H1 (cell line): ENCODE data around the gene BSND. TPM values are rescaled to one million over a fixed set of nuclear protein-coding genes. Genes with fewer than 3 reads are reported as not detected.

Source experiments
- CTCF ChIA-PET: fragments of 300-600 bp; sonication (Branson Sonifier 250); formaldehyde crosslinking; loops from one replicate; lab custom pipeline; 2021; ENCODE audit not compliant: partially characterized antibody; lab: Charles Lee
- POLR2A ChIA-PET: fragments of 300-600 bp; sonication (Branson Sonifier 250); formaldehyde crosslinking; loops from one replicate; lab custom pipeline; 2021; ENCODE audit warnings: inconsistent platforms; ENCODE audit not compliant: partially characterized antibody; lab: Charles Lee
- DNase-seq, 2 experiments: peaks; one replicate each; pipeline versions ENCODE4 v3.0.0 to v3.0.0-alpha.2; 2010 to 2022; ENCODE audit warnings: low spot score in 2 of 2, low read depth in 1 of 2, mixed read lengths in 1 of 2
- FAIRE-seq: peaks from 2 replicates; lab custom pipeline; 2011; peaks lifted over from hg19 to GRCh38; lab: Jason Lieb, UNC
- H2AFZ ChIP-seq: 2 replicates; pipeline ENCODE4 v1.8.1; 2012; ENCODE audit warnings: low read length, inconsistent platforms
- H2AK5ac ChIP-seq: 2 replicates; pipeline ENCODE4 v1.6.1; 2013; ENCODE audit warnings: low read depth, low read length
- H2BK120ac ChIP-seq: replicated peaks from 2 replicates; pipeline ENCODE3; 2013; ENCODE audit warnings: low read depth, low read length, inconsistent platforms
- H2BK12ac ChIP-seq: 2 replicates; pipeline ENCODE4 v1.6.1; 2013; ENCODE audit warnings: low read depth, low read length
- H2BK15ac ChIP-seq: 2 replicates; pipeline ENCODE4 v1.6.1; 2013; ENCODE audit warnings: low read length
- H2BK20ac ChIP-seq: 2 replicates; pipeline ENCODE4 v1.6.1; 2013; ENCODE audit warnings: low read length
- H2BK5ac ChIP-seq: 2 replicates; pipeline ENCODE4 v1.6.1; 2013; ENCODE audit warnings: low read depth, low read length
- H3K14ac ChIP-seq: 2 replicates; pipeline ENCODE4 v1.6.1; 2013; ENCODE audit warnings: inconsistent platforms; ENCODE audit not compliant: insufficient read length
- H3K18ac ChIP-seq: 2 replicates; pipeline ENCODE4 v1.6.1; 2013; ENCODE audit warnings: low read length; ENCODE audit errors: extremely low read depth
- H3K23ac ChIP-seq: 2 replicates; pipeline ENCODE4 v1.6.1; 2013; ENCODE audit warnings: inconsistent platforms; ENCODE audit not compliant: insufficient read length
- H3K23me2 ChIP-seq: 2 replicates; pipeline ENCODE4 v1.6.1; 2013; ENCODE audit warnings: low read depth, low read length
- H3K27ac ChIP-seq: 2 replicates; pipeline ENCODE4 v1.6.1; 2011; ENCODE audit warnings: low read depth, low read length, inconsistent platforms
- H3K27me3 ChIP-seq, 4 experiments: replicated peaks in 1 of 4; 1 replicate in 1 of 4; 2 replicates in 3 of 4; pipeline versions ENCODE4 v1.6.1 to v1.8.1; 2011 to 2013; ENCODE audit warnings: low read length in 3 of 4, mild to moderate bottlenecking in 3 of 4, inconsistent platforms in 2 of 4, mixed read lengths in 2 of 4, moderate library complexity in 1 of 4; ENCODE audit not compliant: control insufficient read depth in 3 of 4, insufficient read depth in 3 of 4; ENCODE audit errors: extremely low read depth in 1 of 4
- H3K36me3 ChIP-seq, 4 experiments: 2 replicates each; pipeline versions ENCODE4 v1.6.1 to v1.8.1; 2011 to 2013; ENCODE audit warnings: mild to moderate bottlenecking in 4 of 4, low read length in 3 of 4, moderate library complexity in 2 of 4, control low read depth in 1 of 4, inconsistent platforms in 1 of 4; ENCODE audit not compliant: insufficient read depth in 4 of 4, control insufficient read depth in 2 of 4
- H3K4ac ChIP-seq: replicated peaks from 2 replicates; pipeline ENCODE3; 2013; ENCODE audit warnings: low read length, low read depth, mixed read lengths, inconsistent platforms; ENCODE audit not compliant: insufficient read length
- H3K4me1 ChIP-seq, 4 experiments: replicated peaks in 1 of 4; 1 replicate in 1 of 4; 2 replicates in 3 of 4; pipeline versions ENCODE4 v1.6.1 to v1.8.1; 2011 to 2013; ENCODE audit warnings: low read length in 3 of 4, inconsistent platforms in 2 of 4, mixed read lengths in 1 of 4; ENCODE audit not compliant: insufficient read depth in 4 of 4, control insufficient read depth in 3 of 4
- H3K4me2 ChIP-seq, 2 experiments: 2 replicates each; pipeline versions ENCODE4 v1.6.1 to v1.8.1; 2011 to 2013; ENCODE audit warnings: low read depth in 2 of 2, low read length in 2 of 2, control low read depth in 1 of 2, inconsistent platforms in 1 of 2, mild to moderate bottlenecking in 1 of 2; ENCODE audit not compliant: insufficient read depth in 1 of 2
- H3K4me3 ChIP-seq, 4 experiments: fragments of 200-600, 300-600 bp in 1 of 4; sonication (generic), shearing (Covaris generic), sonication (Bioruptor Twin) in 1 of 4; 2 replicates each; pipeline versions ENCODE4 v1.5.1 to v1.8.1; 2011 to 2016; ENCODE audit warnings: low read length in 4 of 4, low read depth in 3 of 4, control low read depth in 2 of 4, inconsistent platforms in 2 of 4, mild to moderate bottlenecking in 2 of 4, mixed read lengths in 1 of 4, moderate library complexity in 1 of 4; ENCODE audit not compliant: insufficient read depth in 2 of 4; ENCODE audit errors: extremely low read depth in 1 of 4
- H3K56ac ChIP-seq: replicated peaks from 2 replicates; pipeline ENCODE3; 2013; ENCODE audit warnings: low read depth, mild to moderate bottlenecking, mixed read lengths, low read length, inconsistent platforms; ENCODE audit not compliant: insufficient read length
- H3K79me1 ChIP-seq: 2 replicates; pipeline ENCODE4 v1.6.1; 2013; ENCODE audit warnings: low read depth, low read length, control low read depth
- H3K79me2 ChIP-seq, 2 experiments: 2 replicates each; pipeline versions ENCODE4 v1.6.1 to v1.8.1; 2012 to 2013; ENCODE audit warnings: low read length in 2 of 2, mild to moderate bottlenecking in 2 of 2, inconsistent platforms in 1 of 2; ENCODE audit not compliant: insufficient read depth in 2 of 2, control insufficient read depth in 1 of 2
- H3K9ac ChIP-seq, 4 experiments: replicated peaks in 1 of 4; 1 replicate in 1 of 4; 2 replicates in 3 of 4; pipeline versions ENCODE4 v1.6.1 to v1.8.1; 2011 to 2013; ENCODE audit warnings: low read depth in 3 of 4, low read length in 3 of 4, control low read depth in 2 of 4, mild to moderate bottlenecking in 2 of 4, moderate library complexity in 2 of 4, inconsistent platforms in 1 of 4; ENCODE audit errors: extremely low read depth in 1 of 4
- H3K9me3 ChIP-seq, 2 experiments: 2 replicates each; pipeline versions ENCODE4 v1.6.1 to v1.8.1; 2012 to 2013; ENCODE audit warnings: mild to moderate bottlenecking in 2 of 2, moderate library complexity in 2 of 2, control low read depth in 1 of 2, inconsistent platforms in 1 of 2, low read depth in 1 of 2, low read length in 1 of 2, mixed read lengths in 1 of 2; ENCODE audit not compliant: insufficient read depth in 2 of 2
- H4K20me1 ChIP-seq, 2 experiments: replicated peaks in 1 of 2; 2 replicates each; pipeline versions ENCODE3 to v1.8.1; 2011 to 2013; ENCODE audit warnings: inconsistent platforms in 2 of 2, low read length in 2 of 2, mild to moderate bottlenecking in 1 of 2; ENCODE audit not compliant: insufficient read depth in 2 of 2, control insufficient read depth in 1 of 2
- H4K5ac ChIP-seq: 2 replicates; pipeline ENCODE4 v1.6.1; 2013; ENCODE audit warnings: low read length, low read depth, mixed read lengths, inconsistent platforms; ENCODE audit not compliant: insufficient read length
- H4K8ac ChIP-seq: 2 replicates; pipeline ENCODE4 v1.8.0; 2013; ENCODE audit warnings: mild to moderate bottlenecking, moderate library complexity, low read length, inconsistent platforms; ENCODE audit not compliant: insufficient read depth; ENCODE audit errors: extremely low read depth
- H4K91ac ChIP-seq: replicated peaks from 2 replicates; pipeline ENCODE3; 2013; ENCODE audit warnings: low read length, mixed read lengths, inconsistent platforms; ENCODE audit not compliant: insufficient read length
- CEBPB ChIP-seq: IDR thresholded peaks from 2 replicates; pipeline ENCODE4 v1.6.1; 2012; ENCODE audit warnings: low read depth, low read length
- CHD2 ChIP-seq: IDR thresholded peaks from 2 replicates; pipeline ENCODE4 v1.6.1; 2012; ENCODE audit warnings: low read length, improper control_type of control experiment
- EP300 ChIP-seq, 2 experiments: IDR thresholded peaks; 1 replicate in 1 of 2; 2 replicates in 1 of 2; pipeline ENCODE4 v1.6.1; 2011 to 2012; ENCODE audit warnings: low read depth in 2 of 2, low read length in 2 of 2, mild to moderate bottlenecking in 2 of 2, borderline replicate concordance in 1 of 2, inconsistent platforms in 1 of 2, moderate library complexity in 1 of 2
- EZH2 ChIP-seq: fragments of 200-600 bp; sonication (generic); IDR thresholded peaks from 2 replicates; pipeline ENCODE4 v1.7.1; 2012; ENCODE audit warnings: low read depth, mild to moderate bottlenecking, moderate library complexity, low read length, inconsistent platforms; ENCODE audit not compliant: severe bottlenecking
- GTF2F1 ChIP-seq: IDR thresholded peaks from 2 replicates; pipeline ENCODE4 v1.6.1; 2012; ENCODE audit warnings: low read depth, low read length, improper control_type of control experiment, borderline replicate concordance
- HDAC6 ChIP-seq: IDR thresholded peaks from one replicate; pipeline ENCODE4 v1.7.1; 2012; ENCODE audit warnings: low read depth, mild to moderate bottlenecking, inconsistent platforms, low read length, moderate library complexity
- RFX5 ChIP-seq: IDR thresholded peaks from 2 replicates; pipeline ENCODE4 v1.6.1; 2011; ENCODE audit warnings: low read depth, low read length, improper control_type of control experiment, borderline replicate concordance
- SIRT6 ChIP-seq: IDR thresholded peaks from one replicate; pipeline ENCODE4 v1.7.1; 2012; ENCODE audit warnings: low read length, inconsistent platforms
- TAF7 ChIP-seq: optimal IDR thresholded peaks from 2 replicates; pipeline ENCODE3; 2011; ENCODE audit warnings: low read depth, mild to moderate bottlenecking, inconsistent platforms, low read length, moderate library complexity, borderline replicate concordance
- TBP ChIP-seq: IDR thresholded peaks from 2 replicates; pipeline ENCODE4 v1.6.1; 2011; ENCODE audit warnings: low read depth, low read length, improper control_type of control experiment
- WGBS, 2 experiments: shearing (Covaris generic) in 1 of 2; methylation state at CpG; one replicate each; pipeline versions ENCODE4 v1.1.6 to v1.1.7; 2013 to 2015; ENCODE audit warnings: low lambda C conversion rate in 2 of 2, mixed read lengths in 2 of 2, inconsistent platforms in 1 of 2, low coverage in 1 of 2, missing lambda C conversion rate in 1 of 2; ENCODE audit not compliant: insufficient replicate concordance in 2 of 2, insufficient coverage in 1 of 2, insufficient read length in 1 of 2; ENCODE audit errors: extremely low coverage in 1 of 2, missing lambda C conversion rate in 1 of 2; 5-methylcytosine and 5-hydroxymethylcytosine counted together
- polyA plus RNA-seq, 7 experiments: library from polyadenylated mRNA; depleted of rRNA in 3 of 7; stranded (reverse) in 5 of 7; unstranded in 2 of 7; fragments of >200 nt in 5 of 7; fragments of 200-250 nt in 2 of 7; gene quantifications; 1 replicate in 5 of 7; 2 replicates in 1 of 7; 4 replicates in 1 of 7; pipeline versions ENCODE4 v1.2.1 to v1.2.3, GENCODE V29; 2011 to 2013; ENCODE audit warnings: missing spikeins in 2 of 7, mixed read lengths in 2 of 7
- total RNA-seq: library from RNA; stranded (reverse); fragmentation: NEBNext Ultra II Directional; extraction: Animal tissue kit (Norgen Biotek cat#: 25700); gene quantifications from 2 replicates; pipeline ENCODE4 v1.2.1, GENCODE V29; 2021
- TF ChIP-seq, protein P1 (sequence below): IDR thresholded peaks from 2 replicates; pipeline ENCODE4 v1.6.1; 2012; ENCODE audit warnings: inconsistent platforms
- TF ChIP-seq, protein P2 (sequence below): IDR thresholded peaks from 2 replicates; pipeline ENCODE4 v1.6.1; 2012; ENCODE audit warnings: inconsistent platforms

BSND gene
- total and polyA plus RNA-seq, 2 of the 8 experiments (the other 6 are each of a cell fraction or from before 2014, with no cell fraction given): 0.43 to 0.68 TPM

DNA sequence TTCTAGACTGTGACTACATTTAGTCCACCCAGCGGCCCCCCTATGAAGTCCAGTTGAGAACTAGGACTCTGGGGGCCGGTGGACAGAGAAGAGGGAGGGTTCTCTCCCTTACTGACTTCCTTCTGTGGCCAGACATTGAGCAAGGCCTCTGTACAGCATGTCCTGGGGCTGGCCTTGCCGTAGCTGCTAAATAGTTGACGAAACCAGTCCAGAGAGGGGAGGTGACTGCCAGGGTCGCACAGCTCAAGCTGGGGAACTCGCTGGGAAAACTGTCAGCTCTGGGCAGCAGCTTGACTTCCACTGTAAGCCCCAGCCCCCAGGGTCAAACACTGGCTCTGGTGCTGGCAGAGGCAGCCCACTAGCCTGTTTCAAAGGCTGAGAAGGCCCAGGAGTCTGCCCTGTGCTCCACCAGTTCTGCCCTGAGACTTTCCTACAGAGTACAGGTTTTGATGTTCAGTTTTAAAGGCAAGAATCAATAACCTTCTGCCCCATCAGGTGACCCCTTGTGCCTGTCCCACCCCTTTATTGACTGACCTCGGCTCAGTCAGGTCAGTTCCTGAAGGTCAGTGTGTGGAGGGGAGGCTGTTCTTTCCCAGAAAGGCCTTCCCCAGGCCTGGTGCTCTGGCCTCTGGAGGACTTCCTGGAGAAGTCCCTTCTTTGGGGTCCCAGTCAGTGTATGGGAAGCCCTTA is 54.7 kb downstream of the BSND start:
- CTCF ChIA-PET: interaction anchor here (2.1 to 2.2 kb wide), 2 partner anchors 10 to 17 kb away, joined by 5 to 11 read pairs; no protein-coding TSS in a partner anchor
- Histone ChIP-seq H2BK12ac (no peak overlapping the region), H3K27me3 (no peaks in the 10 kb centered on the region), H2AFZ (no peak overlapping the region), H2BK20ac (no peak overlapping the region), H3K23ac (no peak overlapping the region), H3K23me2 (no peaks in the 10 kb centered on the region), H3K36me3 (peaks cover 0 to 13% (median 2%) of the 10 kb centered on the region in 4 experiments; a peak in 5 of 8 replicates), H3K79me2 (no peaks in the 10 kb centered on the region), H4K91ac (no peak overlapping the region), H2AK5ac (no peak overlapping the region), H3K9ac (no peak overlapping the region), H3K56ac (no peak overlapping the region), H3K18ac (no peak overlapping the region), H3K27ac (no peak overlapping the region), H3K4ac (no peak overlapping the region), H3K79me1 (0 out of 2 replicates have a peak, but pooled peaks cover 2% of the 10 kb centered on the region), H3K4me3 (no peak overlapping the region), H2BK15ac (no peak overlapping the region), H4K5ac (no peak overlapping the region), H3K4me2 (no peak overlapping the region), H2BK120ac (no peak overlapping the region), H2BK5ac (no peak overlapping the region), H3K4me1 (no peaks in the 10 kb centered on the region), H4K20me1 (peaks cover 0 to 16% of the 10 kb centered on the region in 2 experiments), H4K8ac (no peak overlapping the region), H3K14ac (no peak overlapping the region), H3K9me3 (no peaks in the 10 kb centered on the region)
- WGBS, 2 experiments: 56% methylated on average over 7 of the region's 7 CpGs; no CpG with 5 or more reads in 1 of the 2 experiments
- POLR2A ChIA-PET: no interaction called here
- FAIRE-seq: no peak
- DNase-seq: no peak
- no peak for TF ChIP-seq CEBPB
- TF ChIP-seq CHD2: no peak
- no peak for TF ChIP-seq RFX5
- TF ChIP-seq EP300 (IDR thresholded peaks at IDR 0.05; ENCODE audit: borderline replicate concordance in 1 of 2, low read depth in 2 of 2, low read length in 2 of 2): no peak
- no peak for TF ChIP-seq TAF7
- no peak for TF ChIP-seq GTF2F1
- TF ChIP-seq, protein P1, sequence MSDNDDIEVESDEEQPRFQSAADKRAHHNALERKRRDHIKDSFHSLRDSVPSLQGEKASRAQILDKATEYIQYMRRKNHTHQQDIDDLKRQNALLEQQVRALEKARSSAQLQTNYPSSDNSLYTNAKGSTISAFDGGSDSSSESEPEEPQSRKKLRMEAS: no peak
- TF ChIP-seq HDAC6: no peak
- TF ChIP-seq TBP: no peak
- TF ChIP-seq EZH2: no peak
- TF ChIP-seq, protein P2, sequence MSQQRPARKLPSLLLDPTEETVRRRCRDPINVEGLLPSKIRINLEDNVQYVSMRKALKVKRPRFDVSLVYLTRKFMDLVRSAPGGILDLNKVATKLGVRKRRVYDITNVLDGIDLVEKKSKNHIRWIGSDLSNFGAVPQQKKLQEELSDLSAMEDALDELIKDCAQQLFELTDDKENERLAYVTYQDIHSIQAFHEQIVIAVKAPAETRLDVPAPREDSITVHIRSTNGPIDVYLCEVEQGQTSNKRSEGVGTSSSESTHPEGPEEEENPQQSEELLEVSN: no peak
- no peak for TF ChIP-seq SIRT6
